IMR-90 (cell line): ENCODE measurements around the gene GPR89A. TPM values are rescaled to one million over a fixed set of nuclear protein-coding genes. Genes with fewer than 3 reads are reported as not detected.

ENCODE experiments used
- ATAC-seq: fragments of 200-7000 bp; cut with Tn5 transposase; 2 replicates; pipeline ENCODE4 v1.9.1; 2020; ENCODE audit warnings: low read depth, mild to moderate bottlenecking, moderate library complexity
- BruUV-seq: library from RNA; stranded (reverse); fragments of 400-500 nt; replicated peaks from 2 replicates; lab custom pipeline; 2021; lab: Mats Ljungman, UMichigan
- CTCF ChIA-PET: fragments of 300-600 bp; formaldehyde crosslinking; extraction: SDS; loops from one replicate; lab custom pipeline; 2021; ENCODE audit warnings: antibody characterized with exemption; lab: Yijun Ruan, JAX
- POLR2A ChIA-PET: fragments of 300-600 bp; sonication (Branson Sonifier 250); formaldehyde crosslinking; loops from one replicate; lab custom pipeline; 2022; ENCODE audit warnings: antibody characterized with exemption; ENCODE audit not compliant: unreplicated experiment; lab: Charles Lee
- DNase-seq: peaks from one replicate; pipeline ENCODE4 v3.0.0; 2013
- H2AFZ ChIP-seq: replicated peaks from 2 replicates; pipeline ENCODE3; 2013; ENCODE audit warnings: low read length, mild to moderate bottlenecking; ENCODE audit not compliant: poor library complexity
- H2AK5ac ChIP-seq: 2 replicates; pipeline ENCODE4 v1.6.1; 2013; ENCODE audit warnings: low read depth, low read length, inconsistent platforms
- H2AK9ac ChIP-seq: replicated peaks from 2 replicates; pipeline ENCODE3; 2013; ENCODE audit warnings: mild to moderate bottlenecking, low read depth, low read length, moderate library complexity; ENCODE audit not compliant: poor library complexity
- H2BK120ac ChIP-seq: 2 replicates; pipeline ENCODE4 v1.6.1; 2013; ENCODE audit warnings: low read depth, low read length, inconsistent platforms
- H2BK15ac ChIP-seq: 3 replicates; pipeline ENCODE4 v1.6.1; 2013; ENCODE audit warnings: low read depth, low read length, inconsistent platforms
- H2BK20ac ChIP-seq: 2 replicates; pipeline ENCODE4 v1.6.1; 2013; ENCODE audit warnings: low read depth, mild to moderate bottlenecking, inconsistent platforms, low read length, moderate library complexity
- H2BK5ac ChIP-seq: 2 replicates; pipeline ENCODE4 v1.6.1; 2013; ENCODE audit warnings: mild to moderate bottlenecking, low read depth, low read length, inconsistent platforms; ENCODE audit not compliant: poor library complexity, severe bottlenecking
- H3K14ac ChIP-seq: replicated peaks from 2 replicates; pipeline ENCODE4 v1.6.1; 2013; ENCODE audit warnings: low read depth, low read length, inconsistent platforms
- H3K18ac ChIP-seq: 2 replicates; pipeline ENCODE4 v1.6.1; 2013; ENCODE audit warnings: low read depth, low read length, control low read depth
- H3K23ac ChIP-seq: 2 replicates; pipeline ENCODE4 v1.6.1; 2013; ENCODE audit warnings: low read depth, low read length, inconsistent platforms
- H3K27ac ChIP-seq: 2 replicates; pipeline ENCODE4 v1.5.1; 2013; ENCODE audit warnings: mild to moderate bottlenecking, control low read depth, low read length; ENCODE audit not compliant: insufficient read depth
- H3K27me3 ChIP-seq: 2 replicates; pipeline ENCODE4 v1.6.1; 2013; ENCODE audit warnings: low read length; ENCODE audit not compliant: control insufficient read depth, insufficient read depth
- H3K36me3 ChIP-seq: 2 replicates; pipeline ENCODE4 v1.6.1; 2013; ENCODE audit warnings: low read length, mixed read lengths; ENCODE audit not compliant: control insufficient read depth, insufficient read depth
- H3K4ac ChIP-seq: 2 replicates; pipeline ENCODE4 v1.6.1; 2013; ENCODE audit warnings: low read depth, low read length, inconsistent platforms
- H3K4me1 ChIP-seq: 2 replicates; pipeline ENCODE4 v1.6.1; 2013; ENCODE audit warnings: low read length, mixed read lengths; ENCODE audit not compliant: control insufficient read depth, insufficient read depth
- H3K4me2 ChIP-seq: 2 replicates; pipeline ENCODE4 v1.6.1; 2013; ENCODE audit warnings: low read depth, mild to moderate bottlenecking, control low read depth, low read length, moderate library complexity
- H3K4me3 ChIP-seq: 2 replicates; pipeline ENCODE4 v1.5.1; 2013; ENCODE audit warnings: low read depth, mild to moderate bottlenecking, control low read depth, low read length, moderate library complexity; ENCODE audit not compliant: insufficient read depth
- H3K56ac ChIP-seq: 2 replicates; pipeline ENCODE4 v1.6.1; 2013; ENCODE audit warnings: low read length, inconsistent platforms; ENCODE audit not compliant: insufficient read depth; ENCODE audit errors: extremely low read depth
- H3K79me1 ChIP-seq, 2 experiments: 2 replicates each; pipeline ENCODE4 v1.6.1; 2013; ENCODE audit warnings: low read length in 2 of 2, inconsistent platforms in 1 of 2, low read depth in 1 of 2
- H3K9ac ChIP-seq: 2 replicates; pipeline ENCODE4 v1.6.1; 2013; ENCODE audit warnings: low read depth, low read length, control low read depth
- H3K9me1 ChIP-seq: 2 replicates; pipeline ENCODE4 v1.6.1; 2013; ENCODE audit warnings: low read length, inconsistent platforms; ENCODE audit not compliant: insufficient read depth
- H3K9me3 ChIP-seq: 2 replicates; pipeline ENCODE4 v1.6.1; 2013; ENCODE audit warnings: low read length; ENCODE audit not compliant: control insufficient read depth, insufficient read depth
- H4K20me1 ChIP-seq: 2 replicates; pipeline ENCODE4 v1.6.1; 2013; ENCODE audit warnings: low read length, inconsistent platforms; ENCODE audit not compliant: insufficient read depth
- H4K5ac ChIP-seq: 2 replicates; pipeline ENCODE4 v1.6.1; 2013; ENCODE audit warnings: mild to moderate bottlenecking, low read depth, low read length, control low read depth
- H4K8ac ChIP-seq, 2 experiments: 2 replicates each; pipeline ENCODE4 v1.6.1; 2013; ENCODE audit warnings: low read depth in 2 of 2, low read length in 2 of 2, control low read depth in 1 of 2, inconsistent platforms in 1 of 2
- H4K91ac ChIP-seq: 2 replicates; pipeline ENCODE4 v1.6.1; 2013; ENCODE audit warnings: low read depth, low read length, inconsistent platforms; ENCODE audit not compliant: insufficient read depth
- POLR2A ChIP-seq: IDR thresholded peaks from 2 replicates; pipeline ENCODE4 v1.6.1; 2012; ENCODE audit warnings: mild to moderate bottlenecking, low read depth, low read length
- WGBS, 2 experiments: methylation state at CpG; one replicate each; pipeline versions ENCODE4 v1.1.5 to v1.1.7; 2013; ENCODE audit warnings: missing lambda C conversion rate in 2 of 2; ENCODE audit not compliant: insufficient read length in 1 of 2; ENCODE audit errors: extremely low coverage in 2 of 2; 5-methylcytosine and 5-hydroxymethylcytosine counted together
- dilution Hi-C: fragments of 300-500 bp; cut with HindIII; formaldehyde crosslinking; loops from one replicate; pipeline ENCODE4 v1.14.3; 2018; ENCODE audit warnings: low sequenced_read_pairs; ENCODE audit not compliant: unreplicated experiment
- in situ Hi-C: fragments of 300-500 bp; cut with MboI; formaldehyde crosslinking; loops from 3 replicates; pipeline ENCODE4 v1.14.3; 2019; ENCODE audit warnings: low sequenced_read_pairs, inconsistent platforms, mixed read lengths
- intact Hi-C: fragments of 100-400 bp; cut with micrococcal nuclease; formaldehyde crosslinking; loops from 2 replicates; pipeline ENCODE4 v1.10.0; 2022
- polyA plus RNA-seq, 3 experiments: library from polyadenylated mRNA; depleted of rRNA; stranded (reverse); fragments of >200 nt; gene quantifications; 2 replicates each; pipeline ENCODE4 v1.2.3, GENCODE V29; 2012; ENCODE audit warnings: low replicate concordance in 1 of 3
- total RNA-seq: library from RNA; depleted of rRNA; stranded (reverse); fragments of >200 nt; gene quantifications from 2 replicates; pipeline ENCODE4 v1.2.3, GENCODE V29; 2012; rRNA removed

Gene GPR89A
- total and polyA plus RNA-seq, 2 of the 4 experiments (the other 2 are of a cell fraction), result 13.5 to 29.0 TPM

GRCh38 chr1:145719230-145720079, 111.7 kb downstream of the GPR89A start, which contains the start of gene CD160:
TSS of gene CD160 (plus strand) at chr1:145719499. CDS start at chr1:145728328, 8,829 bp downstream.
- no peaks in the 10 kb centered on the region for H4K20me1 ChIP-seq
- H3K9ac ChIP-seq, result no peak within 1 kb of the TSS
- H2BK15ac ChIP-seq, result peak within 1 kb of the TSS; percentile 99
- H2BK5ac ChIP-seq, result peak within 1 kb of the TSS; percentile 92
- no TSS peak for BruUV-seq
- DNase-seq, result no peak
- H4K8ac ChIP-seq, result peak within 1 kb of the TSS; percentile 75 to 95
- H3K36me3 ChIP-seq, result no peaks in the 10 kb centered on the region
- intact Hi-C loops, result loop anchor here (10.0 kb wide), 1 partner anchor 105 kb away; the partner anchor contains the start of genes POLR3C and RNF115
- peak within 1 kb of the TSS; percentile 85 for H4K5ac ChIP-seq
- H2AK9ac ChIP-seq, result peak within 1 kb of the TSS; percentile 94
- H3K27ac ChIP-seq, result peak within 1 kb of the TSS; percentile 62
- peak within 1 kb of the TSS; percentile 97 for H2AK5ac ChIP-seq
- dilution Hi-C loops, result no loop called here
- H2BK20ac ChIP-seq, result peak within 1 kb of the TSS; percentile 99
- peak within 1 kb of the TSS; percentile 81 for H3K56ac ChIP-seq
- peak within 1 kb of the TSS; percentile 72 for H3K18ac ChIP-seq
- TF ChIP-seq POLR2A, result no peak
- H3K4me1 ChIP-seq, result peaks cover 29% of the 10 kb centered on the region
- peak within 1 kb of the TSS; percentile 98 for H4K91ac ChIP-seq
- H3K23ac ChIP-seq, result peak within 1 kb of the TSS; percentile 88
- H3K9me1 ChIP-seq, result peaks cover 24% of the 10 kb centered on the region
- H2AFZ ChIP-seq, result peak within 1 kb of the TSS; percentile 94
- peak within 1 kb of the TSS; percentile 18; the same call in 1 of the 2 replicates for H3K4me2 ChIP-seq
- no peaks in the 10 kb centered on the region; a peak in 1 of 4 replicates for H3K79me1 ChIP-seq
- in situ Hi-C loops, result no loop called here
- H3K14ac ChIP-seq, result peak within 1 kb of the TSS; percentile 87
- WGBS, 2 experiments, result 94% methylated on average over 6 of the region's 12 CpGs; no CpG with 5 or more reads in 1 of the 2 experiments
- ChIA-PET CTCF (no interaction called here), POLR2A (no interaction called here)
- H3K27me3 ChIP-seq, result no peaks in the 10 kb centered on the region
- H3K4me3 ChIP-seq, result no peak within 1 kb of the TSS
- H2BK120ac ChIP-seq, result peak within 1 kb of the TSS; percentile 99
- ATAC-seq, result no peak
- H3K9me3 ChIP-seq, result no peaks in the 10 kb centered on the region
- H3K4ac ChIP-seq, result peak within 1 kb of the TSS; percentile 99

Other genes with a start within 250 kb of the GPR89A start
- 2.9 and 3.1 TPM in 2 replicates for gene NBPF20, start 182.4 kb upstream of the GPR89A start, total RNA-seq
- gene NBPF20, start 182.4 kb upstream of the GPR89A start, polyA plus RNA-seq (2012; rRNA removed), result 2.2 and 2.6 TPM in 2 replicates
- gene PDZK1, start 99.4 kb downstream of the GPR89A start, total RNA-seq, result 1.4 and 1.7 TPM in 2 replicates
- 1.6 and 2.1 TPM in 2 replicates for gene PDZK1, start 99.4 kb downstream of the GPR89A start, polyA plus RNA-seq (2012; rRNA removed)
- gene CD160, start 111.5 kb downstream of the GPR89A start, total RNA-seq, result not detected in 2 replicates
- not detected in 2 replicates for gene CD160, start 111.5 kb downstream of the GPR89A start, polyA plus RNA-seq (2012; rRNA removed)
- gene RNF115, start 216.1 kb downstream of the GPR89A start, total RNA-seq, result 22.5 and 22.9 TPM in 2 replicates
- gene RNF115, start 216.1 kb downstream of the GPR89A start, polyA plus RNA-seq (2012; rRNA removed), result 11.5 and 13.5 TPM in 2 replicates
- gene POLR3C, start 216.2 kb downstream of the GPR89A start, total RNA-seq, result 69.4 and 94.1 TPM in 2 replicates
- 47.0 and 49.4 TPM in 2 replicates for gene POLR3C, start 216.2 kb downstream of the GPR89A start, polyA plus RNA-seq (2012; rRNA removed)
- 2.3 and 2.8 TPM in 2 replicates for gene NUDT17, start 237.6 kb downstream of the GPR89A start, total RNA-seq
- 1.6 and 2.8 TPM in 2 replicates for gene NUDT17, start 237.6 kb downstream of the GPR89A start, polyA plus RNA-seq (2012; rRNA removed)